Measurements from ENCODE around the gene KCNQ2. TPM values are rescaled to one million over a fixed set of nuclear protein-coding genes. Genes with fewer than 3 reads are reported as not detected.

KCNQ2 gene
- total RNA-seq, 1 experiment from 2014 or later: 0.25 TPM

- Histone ChIP-seq H3K9me3 (no peaks in the 10 kb centered on the region), H3K4me3 (ENCODE audit: low read depth, low read length) (no peak overlapping the region), H3K27me3 (replicated peaks; ENCODE audit: control insufficient read depth, insufficient read depth, low read length) (peaks cover 9% of the 10 kb centered on the region), H3K4me1 (no peaks in the 10 kb centered on the region), H3K36me3 (ENCODE audit: control insufficient read depth, insufficient read depth, low read length) (no peaks in the 10 kb centered on the region)
- ChIA-PET POLR2A (no interaction called here), CTCF (interaction anchor here (1.1 to 1.2 kb wide), 2 partner anchors 10 to 12 kb away, joined by 3 to 5 read pairs; no protein-coding TSS in a partner anchor)
- H3K4me3 Mint-ChIP-seq (ENCODE audit: unreplicated experiment): no peak overlapping the region
- intact Hi-C loops (cut with micrococcal nuclease; ENCODE audit: unreplicated experiment): no loop called here
- no peak overlapping the region for H3K27ac Mint-ChIP-seq (ENCODE audit: unreplicated experiment)
- H3K9me3 Mint-ChIP-seq (ENCODE audit: unreplicated experiment): no peaks in the 10 kb centered on the region
- BruUV-seq (replicated peaks): no TSS peak
- no peaks in the 10 kb centered on the region for H3K4me1 Mint-ChIP-seq (ENCODE audit: low read depth, unreplicated experiment)
- no peak for DNase-seq
- no peaks in the 10 kb centered on the region for H3K36me3 Mint-ChIP-seq (ENCODE audit: insufficient read depth, unreplicated experiment)
- H3K27me3 Mint-ChIP-seq (ENCODE audit: insufficient read depth, unreplicated experiment): peaks cover 41% of the 10 kb centered on the region
- TF ChIP-seq CTCF (IDR thresholded peaks at IDR 0.05; ENCODE audit: insufficient read depth in 1 of 2, low read depth in 1 of 2, low read length in 1 of 2, severe bottlenecking in 1 of 2, unreplicated experiment in 1 of 2): no peak
Observed at GRCh38 chr20:63451821-63452220, 20.6 kb downstream of the KCNQ2 start.

- CTCF ChIA-PET: no interaction called here
- H3K36me3 Mint-ChIP-seq (ENCODE audit: insufficient read depth, unreplicated experiment): no peaks in the 10 kb centered on the region
- H3K27me3 Mint-ChIP-seq (ENCODE audit: insufficient read depth, unreplicated experiment): peaks cover 32% of the 10 kb centered on the region
Observed at GRCh38 chr20:63449796-63450730, 22.4 kb downstream of the KCNQ2 start.

GRCh38 chr20:63449025-63449424 lies 23.4 kb downstream of the KCNQ2 start:
- H3K4me3 ChIP-seq (ENCODE audit: low read depth, low read length): no peak overlapping the region
- no peaks in the 10 kb centered on the region for H3K4me1 ChIP-seq
- Mint-ChIP-seq H3K27me3 (ENCODE audit: insufficient read depth, unreplicated experiment) (peaks cover 25% of the 10 kb centered on the region), H3K36me3 (ENCODE audit: insufficient read depth, unreplicated experiment) (no peaks in the 10 kb centered on the region), H3K27ac (ENCODE audit: unreplicated experiment) (no peak overlapping the region), H3K4me3 (ENCODE audit: unreplicated experiment) (no peak overlapping the region), H3K9me3 (ENCODE audit: unreplicated experiment) (no peaks in the 10 kb centered on the region), H3K4me1 (ENCODE audit: low read depth, unreplicated experiment) (no peaks in the 10 kb centered on the region)
- H3K27me3 ChIP-seq (replicated peaks; ENCODE audit: control insufficient read depth, insufficient read depth, low read length): no peaks in the 10 kb centered on the region; the same call in 1 of the 2 replicates
- DNase-seq: no peak
- POLR2A ChIA-PET: no interaction called here
- peaks cover 3% of the 10 kb centered on the region; the same call in 1 of the 2 replicates for H3K9me3 ChIP-seq
- intact Hi-C loops (cut with micrococcal nuclease; ENCODE audit: unreplicated experiment): no loop called here
- BruUV-seq (replicated peaks): no TSS peak
- CTCF ChIA-PET: no interaction called here
- TF ChIP-seq CTCF (IDR thresholded peaks at IDR 0.05; ENCODE audit: insufficient read depth in 1 of 2, low read depth in 1 of 2, low read length in 1 of 2, severe bottlenecking in 1 of 2, unreplicated experiment in 1 of 2): no peak
- H3K36me3 ChIP-seq (ENCODE audit: control insufficient read depth, insufficient read depth, low read length): no peaks in the 10 kb centered on the region

More at GRCh38 chr20:63449796-63450730, 22.4 kb downstream of the KCNQ2 start:
- Histone ChIP-seq H3K27me3 (replicated peaks; ENCODE audit: control insufficient read depth, insufficient read depth, low read length) (peaks cover 6% of the 10 kb centered on the region), H3K4me3 (ENCODE audit: low read depth, low read length) (no peak overlapping the region), H3K4me1 (no peaks in the 10 kb centered on the region), H3K9me3 (no peaks in the 10 kb centered on the region), H3K36me3 (ENCODE audit: control insufficient read depth, insufficient read depth, low read length) (no peaks in the 10 kb centered on the region)
- Mint-ChIP-seq H3K4me1 (ENCODE audit: low read depth, unreplicated experiment) (no peaks in the 10 kb centered on the region), H3K9me3 (ENCODE audit: unreplicated experiment) (no peaks in the 10 kb centered on the region), H3K4me3 (ENCODE audit: unreplicated experiment) (no peak overlapping the region), H3K27ac (ENCODE audit: unreplicated experiment) (no peak overlapping the region)
- no peak for TF ChIP-seq CTCF (IDR thresholded peaks at IDR 0.05; ENCODE audit: insufficient read depth in 1 of 2, low read depth in 1 of 2, low read length in 1 of 2, severe bottlenecking in 1 of 2, unreplicated experiment in 1 of 2)
- POLR2A ChIA-PET: interaction anchor here (0.6 kb wide), 1 partner anchor 124 kb away, joined by 3 read pairs; the partner anchor contains the start of gene HELZ2
- DNase-seq: no peak
- BruUV-seq (replicated peaks): no TSS peak
- intact Hi-C loops (cut with micrococcal nuclease; ENCODE audit: unreplicated experiment): no loop called here

Measured in Caco-2 (cell line).